Peyer's patch (tissue), 4 donors: ENCODE measurements around the gene MC1R.

Experiments
- POLR2A ChIP-seq, 2 donors: fragments of 450-650 bp; IDR thresholded peaks; one replicate each; pipeline ENCODE4 v1.5.1; 2017; ENCODE audit warnings: antibody characterized with exemption in 2 of 2, mild to moderate bottlenecking in 2 of 2, moderate library complexity in 2 of 2
- TF ChIP-seq, protein P1 (sequence below), 6 experiments: fragments of 450-650 bp in 4 of 6; fragments of 200-600 bp in 2 of 6; sonication (generic) in 1 of 6; IDR thresholded peaks; one replicate each; pipeline ENCODE4 v1.5.1; 2017 to 2019; ENCODE audit warnings: antibody characterized with exemption in 6 of 6, mild to moderate bottlenecking in 3 of 6, moderate library complexity in 1 of 6

DNA sequence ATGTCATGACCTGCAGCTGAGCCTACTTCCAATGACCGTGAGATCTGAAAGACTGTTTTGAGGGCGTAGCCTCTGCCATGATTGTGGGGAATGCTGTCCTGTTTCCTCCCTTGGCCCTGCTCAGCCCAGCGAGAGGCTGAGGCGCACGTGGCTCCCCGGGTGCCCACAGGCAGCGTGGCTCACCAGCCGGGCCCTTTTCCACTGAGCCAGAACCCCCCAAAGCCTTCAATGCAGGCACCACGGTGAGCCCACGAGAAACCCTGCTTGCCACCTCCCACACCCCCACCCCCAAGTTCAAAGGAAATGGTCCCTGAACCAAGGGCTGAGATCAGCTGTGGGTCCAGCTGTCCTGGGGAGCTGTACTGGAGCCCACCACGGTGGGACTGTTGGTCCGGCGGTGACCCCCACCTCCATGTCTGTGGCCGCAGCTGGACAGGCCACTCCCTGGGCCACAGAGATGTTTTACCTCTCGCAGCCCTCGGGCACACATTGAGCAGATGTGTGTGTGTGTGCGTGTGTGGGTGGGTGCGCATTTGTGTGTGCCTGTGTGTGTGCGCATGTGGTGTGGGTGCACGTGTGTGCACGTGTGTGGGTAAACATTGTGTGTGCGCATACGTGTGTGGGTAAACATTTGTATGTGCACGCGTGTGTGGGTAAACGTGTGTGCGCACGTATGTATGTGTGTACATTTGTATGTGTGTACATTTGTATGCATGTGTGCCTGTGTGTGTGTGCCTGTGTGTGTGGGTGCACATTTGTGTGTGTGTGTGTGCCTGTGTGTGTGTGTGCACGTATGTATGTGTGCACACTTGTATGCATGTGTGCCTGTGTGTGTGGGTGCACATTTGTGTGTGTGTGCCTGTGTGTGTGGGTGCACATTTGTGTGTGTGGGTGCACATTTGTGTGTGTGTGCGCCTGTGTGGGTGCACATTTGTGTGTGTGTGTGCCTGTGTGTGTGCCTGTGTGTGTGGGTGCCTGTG lies 5.0 kb upstream of the MC1R start:
- TF ChIP-seq, protein P1, sequence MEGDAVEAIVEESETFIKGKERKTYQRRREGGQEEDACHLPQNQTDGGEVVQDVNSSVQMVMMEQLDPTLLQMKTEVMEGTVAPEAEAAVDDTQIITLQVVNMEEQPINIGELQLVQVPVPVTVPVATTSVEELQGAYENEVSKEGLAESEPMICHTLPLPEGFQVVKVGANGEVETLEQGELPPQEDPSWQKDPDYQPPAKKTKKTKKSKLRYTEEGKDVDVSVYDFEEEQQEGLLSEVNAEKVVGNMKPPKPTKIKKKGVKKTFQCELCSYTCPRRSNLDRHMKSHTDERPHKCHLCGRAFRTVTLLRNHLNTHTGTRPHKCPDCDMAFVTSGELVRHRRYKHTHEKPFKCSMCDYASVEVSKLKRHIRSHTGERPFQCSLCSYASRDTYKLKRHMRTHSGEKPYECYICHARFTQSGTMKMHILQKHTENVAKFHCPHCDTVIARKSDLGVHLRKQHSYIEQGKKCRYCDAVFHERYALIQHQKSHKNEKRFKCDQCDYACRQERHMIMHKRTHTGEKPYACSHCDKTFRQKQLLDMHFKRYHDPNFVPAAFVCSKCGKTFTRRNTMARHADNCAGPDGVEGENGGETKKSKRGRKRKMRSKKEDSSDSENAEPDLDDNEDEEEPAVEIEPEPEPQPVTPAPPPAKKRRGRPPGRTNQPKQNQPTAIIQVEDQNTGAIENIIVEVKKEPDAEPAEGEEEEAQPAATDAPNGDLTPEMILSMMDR (IDR thresholded peaks at IDR 0.05): no peak
- TF ChIP-seq POLR2A (IDR thresholded peaks at IDR 0.05): no peak
